NT2/D1 (cell line): Measurements from ENCODE around the gene RASAL1.
A peak's percentile ranks its signal among the peaks of the same experiment; 100 is the strongest.

Experiments
- DNase-seq: peaks from one replicate; pipeline ENCODE4 v3.0.0-alpha.2; 2011; ENCODE audit warnings: low read depth, low spot score
- H3K27me3 ChIP-seq: 2 replicates; pipeline ENCODE4 v1.6.0; 2011; ENCODE audit warnings: mild to moderate bottlenecking; ENCODE audit not compliant: insufficient read length, insufficient read depth
- H3K36me3 ChIP-seq: 2 replicates; pipeline ENCODE4 v1.6.1; 2011; ENCODE audit warnings: mild to moderate bottlenecking, low read length, mixed read lengths; ENCODE audit not compliant: insufficient read depth, insufficient read length
- H3K4me1 ChIP-seq: 2 replicates; pipeline ENCODE4 v1.5.1; 2011; ENCODE audit not compliant: insufficient read depth, insufficient read length
- H3K4me3 ChIP-seq: 2 replicates; pipeline ENCODE4 v1.5.1; 2011; ENCODE audit warnings: low read depth; ENCODE audit not compliant: insufficient read length
- H3K9ac ChIP-seq: 2 replicates; pipeline ENCODE4 v1.6.0; 2011; ENCODE audit warnings: low read depth; ENCODE audit not compliant: insufficient read length
- H3K9me3 ChIP-seq: 2 replicates; pipeline ENCODE4 v1.5.1; 2011; ENCODE audit warnings: mild to moderate bottlenecking, low read length; ENCODE audit not compliant: insufficient read depth
- SUZ12 ChIP-seq: IDR thresholded peaks from 2 replicates; pipeline ENCODE4 v1.6.1; 2011; ENCODE audit not compliant: insufficient read length, insufficient read depth; ENCODE audit errors: extremely low read depth
- YY1 ChIP-seq: IDR thresholded peaks from 2 replicates; pipeline ENCODE4 v1.6.1; 2011; ENCODE audit not compliant: insufficient read length, insufficient read depth
- ZNF274 ChIP-seq: IDR thresholded peaks from 2 replicates; pipeline ENCODE4 v1.6.1; 2011; ENCODE audit warnings: mild to moderate bottlenecking, low read depth, low read length

RASAL1 gene

GRCh38 chr12:113090740-113091139, 44.8 kb downstream of the RASAL1 start:
- H3K27me3 ChIP-seq, result no peaks in the 10 kb centered on the region
- TF ChIP-seq SUZ12, result no peak
- TF ChIP-seq ZNF274, result no peak
- H3K36me3 ChIP-seq, result no peaks in the 10 kb centered on the region
- no peaks in the 10 kb centered on the region for H3K9me3 ChIP-seq
- DNase-seq, result no peak
- H3K4me1 ChIP-seq, result peaks cover 7% of the 10 kb centered on the region
- no peak overlapping the region for H3K4me3 ChIP-seq
- no peak overlapping the region for H3K9ac ChIP-seq

- Histone ChIP-seq H3K36me3 (no peaks in the 10 kb centered on the region), H3K4me3 (no peak overlapping the region), H3K27me3 (no peaks in the 10 kb centered on the region), H3K4me1 (peaks cover 7% of the 10 kb centered on the region), H3K9me3 (no peaks in the 10 kb centered on the region), H3K9ac (no peak overlapping the region)
- TF ChIP-seq YY1, result no peak
- TF ChIP-seq ZNF274, result no peak
- TF ChIP-seq SUZ12, result no peak
- no peak for DNase-seq
Measured at GRCh38 chr12:113089839-113090238, 45.7 kb downstream of the RASAL1 start.

GRCh38 chr12:113088971-113089756, 46.4 kb downstream of the RASAL1 start:
- TF ChIP-seq YY1, result no peak
- no peak for TF ChIP-seq ZNF274
- TF ChIP-seq SUZ12, result no peak
- Histone ChIP-seq H3K9ac (no peak overlapping the region), H3K36me3 (no peaks in the 10 kb centered on the region), H3K27me3 (no peaks in the 10 kb centered on the region), H3K4me1 (peaks cover 7% of the 10 kb centered on the region), H3K4me3 (no peak overlapping the region), H3K9me3 (no peaks in the 10 kb centered on the region)
- DNase-seq, result no peak

- no peak overlapping the region for H3K9ac ChIP-seq
- H3K4me3 ChIP-seq, result no peak overlapping the region
- H3K27me3 ChIP-seq, result no peaks in the 10 kb centered on the region
- no peaks in the 10 kb centered on the region for H3K9me3 ChIP-seq
- H3K4me1 ChIP-seq, result peaks cover 11% of the 10 kb centered on the region
- TF ChIP-seq ZNF274 (no peak), YY1 (no peak), SUZ12 (no peak)
- no peaks in the 10 kb centered on the region for H3K36me3 ChIP-seq
- no peak for DNase-seq
Measured at GRCh38 chr12:113088037-113088436, 47.5 kb downstream of the RASAL1 start.

- Histone ChIP-seq H3K4me1 (peaks cover 11% of the 10 kb centered on the region), H3K9ac (peak overlapping the region; percentile 51), H3K36me3 (no peaks in the 10 kb centered on the region), H3K4me3 (no peak overlapping the region), H3K27me3 (no peaks in the 10 kb centered on the region), H3K9me3 (no peaks in the 10 kb centered on the region)
- no peak for TF ChIP-seq ZNF274
- TF ChIP-seq SUZ12, result no peak
- TF ChIP-seq YY1, result no peak
- DNase-seq, result no peak
Measured at GRCh38 chr12:113087193-113087592, 48.4 kb downstream of the RASAL1 start.

- Histone ChIP-seq H3K27me3 (no peaks in the 10 kb centered on the region), H3K4me1 (peaks cover 11% of the 10 kb centered on the region), H3K9ac (no peak overlapping the region), H3K4me3 (no peak overlapping the region), H3K36me3 (no peaks in the 10 kb centered on the region), H3K9me3 (no peaks in the 10 kb centered on the region)
- no peak for TF ChIP-seq ZNF274
- TF ChIP-seq YY1, result no peak
- no peak for TF ChIP-seq SUZ12
- no peak for DNase-seq
Measured at GRCh38 chr12:113086249-113087164, 49.1 kb downstream of the RASAL1 start.

GRCh38 chr12:113083863-113084435, 51.6 kb downstream of the RASAL1 start:
- Histone ChIP-seq H3K9ac (peak overlapping the region; percentile 23), H3K36me3 (no peaks in the 10 kb centered on the region), H3K27me3 (peaks cover 10% of the 10 kb centered on the region), H3K4me1 (peaks cover 11% of the 10 kb centered on the region), H3K4me3 (no peak overlapping the region), H3K9me3 (no peaks in the 10 kb centered on the region)
- no peak for DNase-seq
- no peak for TF ChIP-seq YY1
- no peak for TF ChIP-seq ZNF274
- TF ChIP-seq SUZ12, result no peak
